Renal cortex interstitium (tissue), 11 donors: ENCODE measurements around the gene TPBGL. TPM values are rescaled to one million over a fixed set of nuclear protein-coding genes. Genes with fewer than 3 reads are reported as not detected.
"Not testable (repeated sequence)": the region's sequence is repeated elsewhere in the genome, so short reads cannot be mapped to it uniquely, and the experiment has no call there.

Experiments used
- DNase-seq, 11 donors: peaks; one replicate each; pipeline ENCODE4 v3.0.0-alpha.2; 2013; ENCODE audit warnings: low read depth in 9 of 11, low spot score in 4 of 11; ENCODE audit errors: extremely low read depth in 1 of 11
- polyA plus RNA-seq, 3 donors: library from polyadenylated mRNA; unstranded; fragments of 120-200 nt; gene quantifications; one replicate each; pipeline ENCODE4 v1.2.1, GENCODE V29; 2013; ENCODE audit not compliant: insufficient read length in 3 of 3

Gene TPBGL
- polyA plus RNA-seq, 3 donors, result 0.06 to 0.14 (median 0.11) TPM

- no peak for DNase-seq
Observed at GRCh38 chr11:75265851-75266531, 25.4 kb downstream of the TPBGL start.

DNA sequence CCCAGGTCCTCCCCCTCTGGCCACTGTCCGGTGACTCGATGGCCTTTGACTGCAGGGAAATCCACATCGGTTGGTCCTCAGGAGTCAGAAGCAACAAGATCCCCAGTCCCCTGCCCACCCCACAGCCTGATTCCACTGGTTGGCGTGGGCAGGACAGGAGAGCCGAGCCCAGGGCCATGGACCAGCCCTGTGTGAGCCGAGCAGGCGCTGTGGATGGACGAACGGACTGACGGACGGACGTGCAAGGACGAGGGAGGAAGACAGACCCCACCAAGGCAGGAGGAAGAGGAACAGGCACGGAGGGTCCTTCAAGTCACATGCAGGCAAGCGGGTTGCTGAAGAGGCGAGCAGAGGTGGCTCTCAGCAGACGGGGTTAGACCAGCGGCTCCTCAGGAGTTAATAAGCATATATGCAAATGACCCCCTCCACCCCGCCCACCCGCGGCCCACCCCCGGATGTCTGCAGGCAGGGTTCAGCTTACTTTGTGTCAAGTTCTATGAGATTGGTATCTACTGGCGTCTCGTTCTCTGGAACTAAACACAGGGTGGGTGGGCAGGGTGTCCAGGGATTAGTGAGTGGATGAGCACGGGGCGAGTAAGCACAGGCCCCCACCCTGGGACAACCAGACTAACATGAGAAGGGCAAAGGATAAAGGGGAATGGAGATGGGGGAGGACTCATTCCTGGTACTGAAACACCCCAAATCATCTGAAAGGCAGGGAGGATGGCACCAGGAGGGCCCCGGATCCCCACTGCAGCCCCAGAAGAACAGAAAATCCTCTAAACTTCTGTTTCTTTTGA is 26.8 kb downstream of the TPBGL start:
- no peak for DNase-seq

GRCh38 chr11:75268626-75269366 is 28.2 kb downstream of the TPBGL start:
- no peak for DNase-seq

DNA sequence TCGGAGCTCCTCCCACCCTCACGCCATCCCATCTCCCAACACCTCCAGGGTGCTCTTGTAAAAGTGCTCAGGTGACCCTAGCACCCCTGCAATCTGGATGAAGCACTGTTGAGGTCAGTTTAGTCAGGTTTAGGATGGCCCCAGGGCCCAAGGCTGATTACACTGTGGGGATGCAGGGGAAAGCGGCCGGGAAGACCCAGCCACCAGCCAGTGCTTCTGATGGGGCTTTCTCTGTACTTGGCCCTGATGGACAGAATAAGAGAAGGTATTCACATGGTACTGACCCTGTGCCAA is 28.7 kb downstream of the TPBGL start:
- no peak for DNase-seq

GRCh38 chr11:75269896-75270295 is 29.3 kb downstream of the TPBGL start:
- DNase-seq, result no peak

DNA sequence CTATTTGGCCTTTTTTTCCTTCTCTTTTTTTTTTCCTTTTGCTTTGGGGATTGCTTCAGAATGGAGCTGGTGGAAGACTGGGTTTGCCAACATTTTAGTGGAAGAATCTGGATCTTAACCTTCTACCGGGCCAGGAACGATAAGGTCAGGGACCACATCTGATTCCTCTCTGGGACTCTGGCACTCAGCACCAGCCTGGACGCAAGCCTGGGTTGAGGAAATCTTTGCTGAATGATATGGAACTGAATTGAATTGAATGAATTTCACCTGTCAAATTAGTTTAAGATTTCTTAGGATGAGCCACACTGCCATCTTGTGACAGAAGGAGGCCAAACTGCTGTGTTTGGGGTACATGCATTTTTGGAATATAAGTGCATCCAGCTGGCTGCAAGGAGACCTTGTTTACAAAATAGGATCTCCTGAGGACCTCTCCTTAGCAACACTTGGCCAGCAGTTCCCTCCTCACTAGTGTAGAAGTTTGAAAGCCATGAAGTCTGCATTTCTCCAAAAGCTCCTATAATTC is 30.4 kb downstream of the TPBGL start:
- DNase-seq, result no peak

GRCh38 chr11:75271730-75272129 is 31.2 kb downstream of the TPBGL start:
- no peak for DNase-seq

DNA sequence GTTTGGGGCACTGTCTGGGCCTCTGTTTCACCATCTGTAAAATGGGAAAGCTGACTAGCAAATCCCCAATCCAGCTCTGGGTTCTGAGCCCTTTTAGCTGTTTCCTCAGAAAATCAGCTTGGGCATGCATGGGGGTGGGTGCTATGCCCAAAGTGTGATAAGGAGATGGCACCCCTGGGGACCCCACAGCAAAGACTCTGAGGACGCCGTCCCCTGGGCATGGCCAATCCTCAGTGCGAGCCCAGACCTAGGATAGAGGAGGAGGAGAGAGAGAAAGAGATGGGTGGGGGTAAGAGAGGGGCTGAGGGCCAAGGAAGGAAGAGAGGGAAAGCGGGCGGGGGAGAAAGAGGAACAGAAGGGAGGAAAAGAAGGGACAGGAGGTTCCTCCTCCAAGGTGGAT is 31.8 kb downstream of the TPBGL start:
- DNase-seq, result no peak

GRCh38 chr11:75272821-75273301 is 32.3 kb downstream of the TPBGL start:
- DNase-seq, result no peak

GRCh38 chr11:75273411-75274391 is 33.1 kb downstream of the TPBGL start:
- no peak for DNase-seq

- DNase-seq, result not testable (repeated sequence)
Observed at GRCh38 chr11:75274716-75275115, 34.1 kb downstream of the TPBGL start.

GRCh38 chr11:75275581-75275980 is 35.0 kb downstream of the TPBGL start:
- no peak for DNase-seq

DNA sequence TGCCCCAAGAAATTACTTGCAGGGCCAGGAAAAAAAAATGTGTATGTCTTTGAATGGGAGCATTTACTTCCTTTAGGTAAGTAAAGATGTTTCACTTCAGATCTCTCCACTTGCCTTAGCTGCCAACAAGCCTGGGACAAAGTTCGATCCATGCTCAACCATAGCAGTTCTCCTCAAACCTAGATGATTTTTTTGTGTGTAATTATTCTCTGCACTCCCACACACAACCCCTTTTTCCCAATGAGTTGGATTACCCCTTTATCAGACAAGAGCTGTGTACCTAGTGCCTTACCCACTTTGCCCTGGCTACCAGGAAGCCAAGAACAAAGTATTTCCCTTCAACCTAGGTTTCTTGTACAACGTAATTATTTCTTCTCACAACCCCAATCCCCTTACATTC is 35.6 kb downstream of the TPBGL start:
- no peak for DNase-seq

DNA sequence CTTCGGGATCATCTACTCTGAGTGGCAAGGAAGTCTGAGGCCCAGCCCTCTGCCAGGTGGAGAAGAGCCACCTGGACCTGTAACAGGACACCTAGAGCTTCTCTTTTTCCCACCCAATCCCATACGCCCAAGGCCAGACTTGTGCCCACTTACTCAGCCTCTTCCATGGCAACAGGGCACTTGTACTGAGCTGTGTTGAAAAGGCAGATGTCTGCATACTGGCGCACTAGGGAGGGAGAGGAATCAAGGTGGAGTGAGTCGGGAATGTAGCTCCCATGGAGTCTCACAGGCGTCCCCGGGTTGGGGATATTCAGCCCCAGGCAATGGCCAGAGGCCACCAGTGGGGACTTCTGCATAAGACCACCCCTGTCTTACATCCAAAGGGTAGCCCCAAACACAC is 36.1 kb downstream of the TPBGL start:
- peak in 7 of 11 donors; percentile 7 to 43 (median 20) for DNase-seq

DNA sequence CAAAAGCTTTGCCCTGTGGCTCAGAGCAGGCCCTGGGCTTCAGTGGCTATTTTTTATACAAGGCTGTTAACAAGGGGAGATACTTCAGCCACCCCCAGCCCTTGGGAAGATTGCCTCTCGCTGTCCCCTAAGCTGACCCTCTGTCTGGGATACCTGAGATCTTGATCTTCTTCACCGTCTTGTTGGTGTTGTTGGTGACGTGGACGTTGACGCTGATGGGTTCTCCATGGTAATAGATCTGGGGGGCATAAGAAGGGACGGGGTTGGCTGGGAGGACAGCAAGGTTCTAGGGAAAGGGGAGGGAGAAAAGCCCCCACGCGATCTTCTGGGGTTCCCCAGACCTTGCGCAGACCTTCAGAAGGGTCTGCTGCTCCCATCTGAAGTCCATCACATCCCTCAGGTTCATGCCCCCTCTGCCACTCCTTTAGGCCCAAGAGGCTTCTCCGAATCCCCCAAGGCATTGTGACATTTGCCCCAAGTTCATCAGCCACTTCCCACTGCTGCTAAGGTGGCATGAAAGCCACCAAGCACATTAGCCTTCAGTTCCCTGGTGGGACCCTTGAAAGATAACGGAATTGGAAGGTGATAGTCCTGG is 36.7 kb downstream of the TPBGL start:
- no peak for DNase-seq

- DNase-seq, result no peak
Observed at GRCh38 chr11:75277991-75278790, 37.6 kb downstream of the TPBGL start.

- no peak for DNase-seq
Observed at GRCh38 chr11:75279273-75279672, 38.7 kb downstream of the TPBGL start.
